HepG2 (cell line): Measurements from ENCODE around the gene C14orf180. TPM values are rescaled to one million over a fixed set of nuclear protein-coding genes. Genes with fewer than 3 reads are reported as not detected.

Experiments
- ATAC-seq: fragments of 200-7000 bp; cut with Tn5 transposase; 3 replicates; pipeline ENCODE4 v1.9.1; 2020; ENCODE audit warnings: mild to moderate bottlenecking, moderate library complexity
- BruUV-seq: library from RNA; stranded (reverse); fragments of 400-500 nt; replicated peaks from 2 replicates; lab custom pipeline; 2021; lab: Mats Ljungman, UMichigan
- CTCF ChIA-PET: fragments of 300-600 bp; formaldehyde crosslinking; extraction: SDS; loops from one replicate; lab custom pipeline; 2021; ENCODE audit warnings: low total read pairs, inconsistent platforms, low intra/inter-chr PET ratio; lab: Yijun Ruan, JAX
- POLR2A ChIA-PET: fragments of 350-600 bp; sonication (Branson Sonifier 250); formaldehyde crosslinking; loops from one replicate; lab custom pipeline; 2020; ENCODE audit warnings: antibody characterized with exemption, inconsistent platforms; lab: Yijun Ruan, JAX
- DNase-seq: peaks from one replicate; pipeline ENCODE4 v3.0.0-alpha.2; 2015; ENCODE audit warnings: low spot score
- FAIRE-seq: peaks from 3 replicates; lab custom pipeline; 2011; peaks lifted over from hg19 to GRCh38; lab: Jason Lieb, UNC
- H2AFZ ChIP-seq: one replicate; pipeline ENCODE4 v1.6.1; 2011; ENCODE audit warnings: low read length, inconsistent platforms
- H3K27ac ChIP-seq: fragments of 300-600 bp; 3 replicates; pipeline ENCODE4 v1.8.0; 2011; ENCODE audit warnings: mixed run types, mild to moderate bottlenecking, mixed read lengths, low read length, inconsistent platforms; ENCODE audit not compliant: insufficient read depth; ENCODE audit errors: extremely low read length
- H3K27me3 ChIP-seq, 2 experiments: fragments of 200-600 bp in 1 of 2; 2 replicates in 1 of 2; 3 replicates in 1 of 2; pipeline versions ENCODE4 v1.6.0 to v1.8.0; 2011; ENCODE audit warnings: low read length in 2 of 2, mild to moderate bottlenecking in 2 of 2, moderate library complexity in 2 of 2, inconsistent platforms in 1 of 2; ENCODE audit not compliant: insufficient read depth in 2 of 2, control insufficient read depth in 1 of 2
- H3K36me3 ChIP-seq, 2 experiments: fragments of 200-600 bp in 1 of 2; replicated peaks in 1 of 2; 2 replicates in 1 of 2; 3 replicates in 1 of 2; pipeline versions ENCODE4 v1.5.1 to v1.8.0; 2011; ENCODE audit warnings: low read length in 2 of 2, inconsistent platforms in 1 of 2; ENCODE audit not compliant: insufficient read depth in 2 of 2, control insufficient read depth in 1 of 2
- H3K4me1 ChIP-seq: 2 replicates; pipeline ENCODE4 v1.5.1; 2012; ENCODE audit warnings: low read length, inconsistent platforms; ENCODE audit not compliant: insufficient read depth
- H3K4me2 ChIP-seq: 2 replicates; pipeline ENCODE4 v1.6.0; 2011; ENCODE audit warnings: low read depth, low read length, inconsistent platforms
- H3K4me3 ChIP-seq, 3 experiments: fragments of 200-600 bp in 1 of 3; sonication (generic), shearing (Covaris generic) in 1 of 3; replicated peaks in 1 of 3; 2 replicates each; pipeline ENCODE4 v1.5.1; 2011 to 2016; ENCODE audit warnings: low read length in 3 of 3, inconsistent platforms in 2 of 3, low read depth in 2 of 3, mild to moderate bottlenecking in 2 of 3, control low read depth in 1 of 3, mixed read lengths in 1 of 3; ENCODE audit not compliant: insufficient read depth in 1 of 3
- H3K79me2 ChIP-seq: one replicate; pipeline ENCODE4 v1.6.1; 2011; ENCODE audit warnings: low read length, inconsistent platforms; ENCODE audit not compliant: insufficient read depth
- H3K9ac ChIP-seq: 2 replicates; pipeline ENCODE4 v1.6.0; 2011; ENCODE audit warnings: mild to moderate bottlenecking, low read depth, low read length, inconsistent platforms; ENCODE audit not compliant: insufficient read depth
- H3K9me3 ChIP-seq: 2 replicates; pipeline ENCODE4 v1.5.1; 2012; ENCODE audit warnings: mild to moderate bottlenecking, low read length
- H4K20me1 ChIP-seq: 2 replicates; pipeline ENCODE4 v1.6.0; 2011; ENCODE audit warnings: inconsistent platforms, mild to moderate bottlenecking, low read length, moderate library complexity; ENCODE audit not compliant: insufficient read depth
- ATF4 ChIP-seq, 2 experiments: fragments of 450-650 bp in 1 of 2; sonication (generic) in 1 of 2; formaldehyde crosslinking; IDR thresholded peaks; 2 replicates each; pipeline versions ENCODE4 v1.5.0 to v1.8.0; 2020 to 2022; ENCODE audit warnings: mild to moderate bottlenecking in 1 of 2, missing genetic modification reagents in 1 of 2
- ETV5 ChIP-seq: IDR thresholded peaks from 2 replicates; pipeline ENCODE4 v1.6.1; 2018; ENCODE audit warnings: missing biosample characterization, missing genetic modification reagents, inconsistent platforms, borderline replicate concordance
- POGK ChIP-seq: sonication (generic); formaldehyde crosslinking; conservative IDR thresholded peaks from 2 replicates; pipeline ENCODE4 v1.8.0; 2022; ENCODE audit warnings: mild to moderate bottlenecking, moderate library complexity, missing genetic modification reagents
- SP2 ChIP-seq: sonication (generic); formaldehyde crosslinking; IDR thresholded peaks from 2 replicates; pipeline ENCODE4 v1.5.1; 2020; ENCODE audit warnings: mild to moderate bottlenecking, missing genetic modification reagents
- ZC3H13 ChIP-seq: sonication (generic); formaldehyde crosslinking; IDR thresholded peaks from 2 replicates; pipeline ENCODE4 v1.8.1; 2023; ENCODE audit warnings: mild to moderate bottlenecking, missing genetic modification reagents, moderate library complexity
- ZMYM4 ChIP-seq: sonication (generic); formaldehyde crosslinking; IDR thresholded peaks from 2 replicates; pipeline ENCODE4 v1.8.1; 2023; ENCODE audit warnings: mild to moderate bottlenecking, missing genetic modification reagents
- WGBS: methylation state at CpG from one replicate; pipeline ENCODE4 v1.1.6; 2017; ENCODE audit warnings: low lambda C conversion rate; 5-methylcytosine and 5-hydroxymethylcytosine counted together
- in situ Hi-C: cut with HindIII; loops from 2 replicates; pipeline ENCODE4 v1.10.0; 2017; ENCODE audit warnings: low pct_unique_long_range_greater_than_20kb; ENCODE audit not compliant: extremely low pct_ligation_motif_present
- intact Hi-C: fragments of 100-400 bp; cut with micrococcal nuclease; formaldehyde crosslinking; loops from one replicate; pipeline ENCODE4 v1.10.0; 2022; ENCODE audit not compliant: unreplicated experiment
- polyA plus RNA-seq, 8 experiments: library from polyadenylated mRNA; depleted of rRNA in 3 of 8; stranded (reverse) in 7 of 8; unstranded in 1 of 8; fragments of >200 nt; fragmentation: Illumina TruSeq in 4 of 8; extraction: Trizol in 4 of 8; gene quantifications; 2 replicates each; pipeline versions ENCODE4 v1.2.1 to v1.2.3, GENCODE V29; 2011 to 2016; ENCODE audit warnings: low read depth in 4 of 8, missing spikeins in 1 of 8, mixed read lengths in 1 of 8; ENCODE audit not compliant: insufficient read depth in 1 of 8
- total RNA-seq, 5 experiments: library from RNA; depleted of rRNA; stranded (reverse); fragments of >200 nt; fragmentation: Illumina TruSeq; extraction: Trizol; gene quantifications; 2 replicates each; pipeline ENCODE4 v1.2.3, GENCODE V29; 2016; ENCODE audit warnings: low read depth in 1 of 5

The C14orf180 gene
- total and polyA plus RNA-seq, 2 of the 13 experiments (the other 11 are each of a cell fraction or from before 2014, with no cell fraction given): not detected

- no peak for ATAC-seq
- Histone ChIP-seq H3K36me3 (no peaks in the 10 kb centered on the region), H3K4me1 (no peaks in the 10 kb centered on the region), H4K20me1 (no peaks in the 10 kb centered on the region), H3K4me3 (no peak overlapping the region), H3K27me3 (peaks cover 28 to 97% of the 10 kb centered on the region in 2 experiments), H3K4me2 (no peak overlapping the region), H2AFZ (no peak overlapping the region), H3K9me3 (no peaks in the 10 kb centered on the region), H3K9ac (no peak overlapping the region), H3K79me2 (no peaks in the 10 kb centered on the region), H3K27ac (no peak overlapping the region)
- WGBS: 0% methylated on average over 2 of the region's 10 CpGs
- TF ChIP-seq ATF4 (CRISPR knock-in tag; IDR thresholded peaks at IDR 0.05) (no peak), ZC3H13 (no peak), POGK (no peak), ZMYM4 (CRISPR knock-in tag) (no peak), ETV5 (CRISPR knock-in tag) (no peak), SP2 (no peak)
- intact Hi-C loops: no loop called here
- in situ Hi-C loops: no loop called here
- ChIA-PET CTCF (no interaction called here), POLR2A (no interaction called here)
- no peak for DNase-seq
- no TSS peak for BruUV-seq
- no peak for FAIRE-seq
Measured at GRCh38 chr14:104584557-104584956, 5.0 kb downstream of the C14orf180 start.
